GM21447 (cell line): ENCODE results near the gene CLEC4G.
"Not testable (repeated sequence)": the region's sequence is repeated elsewhere in the genome, so short reads cannot be mapped to it uniquely, and the experiment has no call there.

Experiments used
- ATAC-seq: cut with Tn5 transposase; IDR thresholded peaks from one replicate; pipeline ENCODE4 v1.9.1; 2021; ENCODE audit not compliant: unreplicated experiment

Gene CLEC4G

DNA sequence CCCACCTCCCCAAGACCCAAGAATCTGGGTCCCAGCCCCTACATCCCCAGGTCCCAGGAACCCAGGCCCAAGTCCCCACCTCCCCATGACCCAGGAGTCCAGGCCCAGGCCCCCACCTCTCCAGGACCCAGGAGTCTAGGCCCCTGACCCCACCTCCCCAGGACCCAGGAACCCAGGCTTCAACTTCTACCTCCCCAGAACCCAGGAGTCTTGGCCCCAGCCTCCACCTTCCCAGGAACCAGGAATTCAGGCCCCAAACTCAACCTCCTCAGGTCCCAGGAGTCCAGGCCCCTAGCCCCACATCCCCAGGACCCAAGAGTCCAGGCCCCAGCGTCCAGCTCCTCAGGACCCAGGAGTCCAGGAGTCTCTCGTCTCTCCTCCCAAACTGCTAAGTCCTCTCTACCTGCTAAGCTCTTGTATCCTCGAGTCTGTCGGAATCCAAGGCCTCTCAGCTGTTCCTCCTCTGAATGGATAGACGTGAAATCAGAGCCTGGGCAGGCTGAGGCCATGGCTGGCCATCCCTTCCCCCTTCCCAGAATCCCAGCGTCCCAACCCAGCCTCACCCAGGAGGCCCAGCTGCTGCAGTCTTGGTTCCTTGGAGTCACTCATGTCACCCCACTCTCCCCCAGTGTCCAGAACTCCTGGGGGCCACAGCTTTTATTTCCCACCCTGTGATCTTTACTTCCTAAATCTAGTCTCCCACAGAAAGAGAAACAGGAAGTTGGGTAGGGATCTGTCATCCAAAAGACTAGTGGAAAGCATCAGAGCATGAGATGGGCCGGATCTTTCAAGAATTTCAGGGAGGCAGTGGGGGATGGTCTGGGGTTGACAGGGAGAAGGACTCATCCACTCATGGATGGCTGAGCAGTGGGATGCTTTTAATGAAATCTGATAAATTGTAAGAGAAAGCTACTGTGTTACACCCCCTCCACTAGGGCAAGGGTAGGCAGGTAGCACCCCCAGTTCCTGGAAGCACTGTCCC is 15.3 kb upstream of the CLEC4G start, which contains the start of gene CD209:
TSS of gene CD209 (minus strand) at position 632 of the 982 bp plus-strand sequence. CDS start at position 609, 23 bp downstream.
- no peak for ATAC-seq

DNA sequence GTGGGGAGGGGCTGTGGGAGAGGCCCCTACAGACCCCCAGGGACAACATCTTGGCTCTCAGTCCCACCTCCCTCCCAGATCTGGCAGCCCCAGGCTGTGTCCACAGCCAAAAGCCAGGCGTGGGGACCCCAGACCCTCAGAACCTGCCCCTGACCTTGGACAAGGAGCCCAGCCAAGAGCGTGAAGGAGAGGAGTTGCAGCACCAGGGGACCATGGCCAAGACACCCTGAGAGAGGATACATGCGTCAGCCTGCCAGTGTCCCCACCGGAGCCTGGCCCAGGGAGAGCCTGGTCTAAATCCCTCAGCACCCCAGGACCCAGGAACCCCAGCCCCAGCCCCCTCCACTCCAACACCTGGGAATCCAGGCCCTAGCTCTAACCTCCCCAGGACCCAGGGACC is 14.4 kb upstream of the CLEC4G start:
- not testable (repeated sequence) for ATAC-seq

DNA sequence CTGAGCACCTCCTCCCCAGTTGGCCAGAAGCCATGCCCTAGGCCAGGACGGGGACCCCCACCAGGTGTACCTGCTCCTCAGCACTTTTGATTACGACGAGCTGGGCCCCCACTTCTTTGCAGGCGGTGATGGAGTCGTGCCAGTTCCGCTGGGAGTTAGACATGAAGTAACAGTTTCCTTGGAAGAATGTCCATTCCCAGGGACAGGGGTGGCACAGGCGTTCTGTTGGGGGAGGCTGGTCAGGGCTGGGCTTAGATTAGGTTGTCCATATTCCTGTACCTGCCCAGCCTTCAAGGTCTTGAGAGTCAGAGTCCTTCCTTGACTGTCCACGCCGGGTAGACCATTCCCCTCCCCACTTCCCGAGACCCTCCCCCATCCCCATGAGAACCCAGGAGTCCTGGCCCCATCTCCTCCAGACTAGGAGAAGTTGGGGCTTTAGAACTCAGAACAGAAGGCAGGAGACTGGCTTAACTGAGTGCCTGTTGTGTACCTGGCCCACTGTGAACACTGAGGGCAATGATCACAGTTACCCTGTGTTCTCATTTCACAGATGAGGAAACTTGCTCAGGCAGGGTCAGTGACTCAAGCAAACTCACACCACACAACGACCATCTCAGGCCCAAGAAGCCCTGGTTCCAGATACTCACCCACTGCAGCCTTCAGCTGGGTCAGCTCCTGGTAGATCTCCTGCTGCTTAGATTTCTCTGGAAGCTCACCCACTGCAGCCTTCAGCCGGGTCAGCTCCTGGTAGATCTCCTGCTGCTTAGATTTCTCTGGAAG is 13.2 kb upstream of the CLEC4G start:
- no peak for ATAC-seq

DNA sequence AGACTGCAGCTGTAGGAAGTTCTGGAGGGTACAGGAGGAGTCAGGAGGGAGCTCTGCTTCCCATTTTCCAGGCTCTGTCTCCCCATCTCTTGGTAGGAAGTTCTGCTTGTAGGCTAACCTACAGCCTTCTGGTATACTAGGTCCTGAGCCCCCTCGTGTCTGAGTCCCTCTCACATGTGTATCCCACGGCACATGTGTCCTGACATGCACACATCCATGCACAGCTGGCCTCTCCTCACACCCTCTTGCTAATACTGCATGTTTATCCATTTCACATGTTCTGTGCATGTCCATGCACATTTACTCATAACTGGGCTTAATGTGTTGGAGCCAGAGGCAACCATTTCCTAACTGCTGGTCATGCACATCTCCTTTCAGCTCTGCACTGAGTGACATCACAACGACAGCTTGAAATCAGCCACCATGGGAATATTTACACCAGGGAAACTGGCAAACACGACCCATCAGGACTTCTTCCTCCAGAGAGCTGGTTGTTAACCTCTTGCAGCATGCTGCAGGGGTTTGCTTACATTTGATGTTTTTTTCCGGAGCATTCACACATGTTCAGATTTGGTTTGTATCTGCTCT is 12.4 kb upstream of the CLEC4G start:
- ATAC-seq: no peak

DNA sequence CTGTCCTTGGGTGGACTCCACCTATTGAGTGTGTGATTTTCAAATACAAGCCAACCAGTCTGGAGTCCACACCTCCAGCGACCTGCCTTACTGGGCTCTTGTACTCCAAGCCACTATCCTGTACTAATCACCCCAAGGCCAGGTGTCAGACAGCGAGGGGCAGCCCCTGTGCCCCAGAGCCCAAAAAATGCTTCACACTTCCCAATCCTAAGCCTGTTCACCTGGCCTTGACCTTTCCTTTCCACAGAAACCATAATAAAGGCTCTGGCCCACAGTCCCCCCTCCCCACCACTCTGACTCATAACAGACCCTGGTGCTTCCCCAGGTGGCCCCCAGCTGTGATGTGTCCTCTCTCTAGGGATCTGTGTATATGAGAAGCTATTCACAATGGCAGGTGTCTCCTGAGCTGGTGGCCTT is 11.5 kb upstream of the CLEC4G start:
- ATAC-seq: peak; percentile 72

DNA sequence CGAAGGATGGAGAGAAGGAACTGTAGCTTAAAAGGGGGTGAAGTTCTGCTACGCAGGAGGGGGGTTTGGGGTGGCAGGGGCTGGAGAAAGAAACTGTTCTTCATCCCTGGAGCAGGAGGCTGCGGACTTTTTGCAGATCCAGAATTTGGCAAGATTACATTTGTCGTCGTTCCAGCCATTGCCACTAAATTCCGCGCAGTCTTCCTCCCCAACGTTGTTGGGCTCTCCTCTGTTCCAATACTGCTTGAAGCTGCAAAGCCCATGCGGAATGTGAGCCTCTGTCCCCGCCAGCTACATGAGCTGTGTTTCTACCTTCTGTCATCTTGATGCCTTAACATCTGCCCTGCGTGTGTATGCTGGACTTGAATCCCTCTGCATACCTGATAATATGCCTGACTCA is 11.1 kb upstream of the CLEC4G start:
- no peak for ATAC-seq

DNA sequence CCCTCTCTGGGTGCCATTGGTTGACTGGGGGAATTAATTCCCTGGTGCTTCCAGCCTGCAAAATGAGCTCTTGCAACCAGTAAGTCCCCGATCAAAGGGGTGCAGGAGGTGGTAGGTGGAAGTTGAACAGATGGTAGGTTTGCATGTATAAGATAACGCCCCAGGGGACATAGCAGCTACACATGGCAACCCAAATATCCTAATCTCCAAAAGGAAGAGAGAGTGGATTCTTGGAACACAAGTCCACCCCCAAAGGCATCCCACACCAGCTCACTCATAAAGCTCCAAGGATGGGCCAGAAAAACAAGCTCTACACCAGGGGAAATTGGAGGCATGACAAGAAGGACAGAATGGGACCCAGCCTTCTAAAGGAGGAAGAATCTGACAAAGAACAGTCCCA is 10.7 kb upstream of the CLEC4G start:
- no peak for ATAC-seq

DNA sequence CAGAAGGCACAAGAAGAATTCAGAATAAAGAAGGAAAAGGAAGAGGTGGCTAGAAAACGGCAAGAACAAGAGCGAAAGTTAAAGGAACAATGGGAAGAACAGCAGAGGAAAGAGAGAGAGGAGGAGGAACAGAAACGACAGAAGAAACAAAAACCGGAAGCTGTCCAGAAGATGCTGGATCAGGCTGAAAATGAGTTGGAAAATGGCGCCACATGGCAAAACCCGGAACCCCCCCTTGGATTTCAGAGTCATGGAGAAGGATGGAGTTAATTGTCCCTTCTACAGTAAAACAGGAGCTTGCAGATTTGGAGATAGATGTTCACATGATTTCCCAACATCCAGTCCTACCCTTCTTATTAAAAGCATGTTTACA is 8.8 kb upstream of the CLEC4G start:
- ATAC-seq: no peak

DNA sequence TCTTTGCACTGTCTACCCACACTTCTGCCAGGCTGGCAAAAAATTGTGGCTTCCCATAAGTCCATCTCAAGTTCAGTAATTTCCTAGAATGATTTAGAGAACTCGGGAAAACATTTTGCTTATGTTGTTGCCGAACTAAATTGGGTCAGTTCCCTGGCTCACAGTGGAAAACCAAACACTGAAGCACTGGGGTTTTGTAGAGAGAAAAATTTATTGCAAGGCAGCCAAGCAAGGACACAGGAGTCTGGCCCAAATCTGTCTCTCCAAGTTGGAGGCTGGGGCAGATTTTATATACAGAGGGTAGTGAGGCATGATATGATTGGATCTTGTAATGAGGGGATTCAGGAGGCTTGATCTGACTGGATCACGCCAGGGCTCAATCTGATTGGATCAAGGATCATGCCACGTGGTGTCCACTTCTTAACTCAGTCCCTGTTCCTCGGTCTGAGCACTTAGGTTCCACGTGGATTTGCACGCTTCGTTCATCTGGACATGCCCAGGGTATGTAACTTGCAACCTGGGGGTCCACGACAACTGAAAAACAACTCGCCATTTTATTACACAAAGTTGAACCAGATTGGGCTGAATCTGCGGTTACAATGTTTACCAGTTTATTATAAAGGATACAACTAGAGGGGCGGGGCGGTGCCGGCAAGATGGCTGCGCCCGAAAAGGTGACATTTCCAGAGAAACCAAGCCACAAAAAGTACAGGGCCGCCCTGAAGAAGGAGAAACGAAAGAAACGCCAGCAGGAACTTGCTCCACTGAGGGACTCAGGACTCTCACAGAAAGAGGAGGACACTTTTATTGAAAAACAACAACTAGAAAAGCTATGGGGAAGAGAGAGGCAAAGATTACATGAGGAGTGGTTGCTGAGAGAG is 8.1 kb upstream of the CLEC4G start:
- no peak for ATAC-seq

DNA sequence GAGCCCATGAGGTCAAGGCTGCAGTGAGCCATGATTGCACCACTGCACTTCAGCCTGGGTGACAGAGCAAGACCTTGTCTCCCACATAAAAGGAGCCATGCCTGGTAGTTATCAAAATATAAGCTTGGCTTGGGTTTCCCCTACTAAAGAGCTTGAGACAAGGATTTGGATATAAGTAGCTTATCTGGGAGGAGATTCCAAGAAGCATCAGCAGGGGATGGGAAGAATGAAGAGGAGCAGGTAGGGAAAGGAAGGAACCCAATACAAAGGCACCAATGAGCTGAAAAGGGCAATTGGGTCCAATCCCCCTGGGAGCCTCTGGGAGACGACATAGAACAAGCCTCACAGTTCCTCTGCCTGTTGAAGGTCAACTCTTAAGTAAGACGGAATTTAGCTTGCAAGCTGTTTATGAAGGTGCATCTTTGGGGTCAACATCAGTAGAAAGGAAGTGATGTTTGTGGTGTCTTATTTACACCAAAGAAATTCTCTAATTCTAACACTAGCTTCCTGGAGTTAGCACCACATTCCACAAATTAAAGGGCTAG is 7.4 kb upstream of the CLEC4G start:
- no peak for ATAC-seq

DNA sequence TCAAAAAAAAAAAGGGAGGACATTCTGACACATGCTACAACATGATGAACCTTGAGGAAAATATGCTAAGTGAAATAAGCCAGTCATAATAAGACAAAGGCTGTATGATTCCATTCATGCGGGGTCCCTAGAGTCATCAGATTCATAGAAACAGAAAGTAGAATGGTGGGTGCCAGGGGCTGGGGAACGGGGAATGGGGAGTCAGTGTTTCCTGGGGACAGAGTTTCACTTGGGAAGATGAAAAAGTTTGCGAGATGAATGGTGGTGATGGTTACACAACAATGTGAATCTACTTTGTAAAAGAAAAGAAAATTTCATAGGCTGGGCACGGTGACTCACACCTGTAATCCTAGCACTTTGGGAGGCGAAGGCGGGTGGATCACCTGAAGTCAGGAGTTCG is 6.1 kb upstream of the CLEC4G start:
- ATAC-seq: no peak

DNA sequence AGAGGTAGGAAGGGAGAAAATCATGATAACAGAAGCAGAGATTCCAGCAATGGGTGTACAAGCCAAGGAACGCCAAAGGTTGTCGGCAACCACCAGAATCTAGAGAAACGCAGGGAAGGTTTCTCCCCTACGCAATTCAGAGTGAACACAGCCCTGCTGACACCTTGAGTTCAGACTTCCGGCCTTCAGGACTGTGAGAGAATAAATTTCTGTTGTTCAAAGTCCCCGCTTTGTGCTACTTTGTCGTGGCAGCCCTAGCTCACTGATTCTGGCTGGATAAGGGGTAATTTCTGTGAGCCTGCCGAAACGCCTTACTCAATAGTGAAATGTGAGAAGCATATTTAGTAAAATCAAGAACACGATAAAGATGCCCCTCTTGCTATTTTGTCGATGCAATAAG is 5.3 kb upstream of the CLEC4G start:
- no peak for ATAC-seq

DNA sequence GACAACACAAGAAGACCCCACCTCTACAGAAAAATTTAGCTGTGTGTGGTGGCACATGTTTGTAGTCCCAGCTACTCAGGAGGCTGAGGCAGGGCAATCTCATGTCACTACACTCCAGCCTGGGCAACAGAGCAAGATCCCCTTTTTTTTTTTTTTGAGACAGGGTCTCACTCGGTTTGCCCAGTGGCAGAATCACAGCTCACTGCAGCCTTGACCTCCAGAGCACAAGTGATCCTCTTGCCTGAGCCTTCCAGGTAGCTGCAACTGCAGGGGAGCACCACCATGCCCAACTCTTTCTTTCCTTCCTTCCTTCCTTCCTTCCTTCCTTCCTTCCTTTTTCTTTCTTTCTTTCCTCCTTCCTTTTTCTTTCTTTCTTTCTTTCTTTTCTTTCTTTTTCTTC is 4.2 kb upstream of the CLEC4G start:
- ATAC-seq: no peak

DNA sequence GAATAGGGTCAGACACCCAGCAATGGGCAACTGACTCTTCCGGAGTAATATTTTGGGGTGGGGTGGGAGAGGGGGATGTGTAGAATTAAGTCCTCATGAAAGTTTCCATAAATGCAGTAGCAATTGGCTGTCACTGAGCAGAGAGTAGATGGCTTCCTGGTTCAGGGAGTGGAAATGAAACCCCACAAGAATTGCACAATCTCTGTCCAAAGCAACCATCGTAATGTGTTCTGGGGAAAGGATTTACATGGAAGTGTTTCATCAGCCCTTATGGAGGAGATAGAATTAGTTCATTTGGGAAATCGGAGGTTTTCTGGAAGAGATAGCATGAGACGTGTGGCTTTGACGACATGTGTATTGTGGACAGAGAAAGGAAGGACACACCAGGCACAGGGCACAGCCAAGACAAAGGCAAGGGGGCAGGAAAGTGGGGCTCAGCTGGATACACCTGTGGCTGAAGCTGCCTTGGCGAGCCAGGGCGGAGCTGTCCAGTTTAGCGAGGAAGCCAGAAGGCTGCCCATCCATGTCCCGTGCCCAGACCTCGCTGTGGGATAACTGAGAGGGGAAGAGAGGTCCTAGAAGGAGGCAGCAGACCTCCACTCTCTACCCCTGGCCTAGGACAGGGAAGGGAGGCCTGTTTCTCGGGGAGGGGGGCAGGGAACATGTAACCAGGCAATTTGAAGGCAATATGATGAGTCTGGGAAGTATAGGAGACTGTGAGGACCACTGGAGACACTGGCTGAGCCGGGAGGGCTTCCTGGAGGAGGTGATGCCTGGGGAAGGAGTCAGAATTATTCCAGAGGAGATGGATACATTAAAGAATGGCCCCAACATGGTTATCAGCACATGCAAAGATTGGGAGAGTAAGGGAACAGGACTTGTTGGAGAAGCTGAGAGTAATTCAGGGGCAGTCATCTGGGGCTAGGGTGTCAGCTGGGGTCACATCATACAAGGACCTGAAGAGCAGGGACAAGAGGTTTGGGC is 2.6 kb upstream of the CLEC4G start:
- ATAC-seq: no peak

DNA sequence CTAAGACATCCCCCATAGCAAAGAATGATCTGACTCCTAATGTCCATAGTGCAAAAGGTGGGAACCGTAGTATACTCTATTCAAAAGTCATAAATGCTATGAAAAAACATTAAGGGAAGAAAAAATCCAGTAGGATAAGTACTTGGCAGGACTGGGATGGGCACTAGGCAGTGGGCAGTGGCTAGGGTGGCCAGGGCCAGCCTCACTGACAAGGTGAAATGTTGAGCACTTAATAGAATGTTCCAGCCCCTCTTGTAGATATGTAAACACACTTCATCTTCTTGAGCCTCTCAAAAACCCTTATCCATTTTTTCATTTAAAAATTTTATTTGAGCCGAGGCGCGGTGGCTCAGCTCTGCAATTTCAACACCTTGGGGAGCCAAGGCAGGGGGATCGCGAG is 1.5 kb upstream of the CLEC4G start:
- ATAC-seq: no peak

DNA sequence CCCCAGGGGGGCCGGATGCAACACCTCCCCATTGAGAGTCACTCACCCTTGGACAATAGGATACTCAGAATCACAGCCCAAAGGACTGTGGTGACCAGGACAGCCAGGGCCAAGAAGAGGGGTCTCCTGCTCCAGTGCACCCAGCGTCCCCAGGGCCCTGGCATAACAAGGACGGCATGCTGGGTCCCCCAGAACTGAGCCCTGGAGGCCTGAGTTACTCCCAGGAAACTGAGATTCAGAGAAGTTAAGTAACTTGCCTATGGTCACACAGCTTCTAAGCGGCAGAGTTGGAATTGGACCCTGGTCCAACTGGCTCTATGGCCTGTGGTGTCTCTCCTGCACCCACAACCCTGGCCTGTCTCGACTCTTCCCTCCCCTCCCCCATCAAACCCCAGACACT is 295 bp downstream of the CLEC4G start:
- ATAC-seq: no peak

DNA sequence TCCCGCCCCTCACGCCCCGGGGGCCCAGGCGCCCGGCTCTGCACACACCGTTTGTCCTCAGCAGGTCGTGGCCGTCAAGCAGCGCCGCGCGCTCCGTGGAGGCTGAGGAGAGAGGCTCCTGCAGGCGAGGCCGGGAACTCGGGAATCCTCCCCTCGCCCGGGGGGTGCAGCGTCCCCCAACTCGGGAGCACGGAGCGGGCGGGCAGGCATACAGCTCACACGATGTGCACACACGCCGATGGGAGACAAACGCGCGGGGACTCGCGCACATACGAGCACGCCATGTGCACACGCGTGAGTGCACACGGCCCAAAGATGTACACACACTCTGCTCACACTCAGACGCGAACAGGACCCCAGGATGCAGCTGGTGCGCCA is 703 bp downstream of the CLEC4G start:
- no peak for ATAC-seq

DNA sequence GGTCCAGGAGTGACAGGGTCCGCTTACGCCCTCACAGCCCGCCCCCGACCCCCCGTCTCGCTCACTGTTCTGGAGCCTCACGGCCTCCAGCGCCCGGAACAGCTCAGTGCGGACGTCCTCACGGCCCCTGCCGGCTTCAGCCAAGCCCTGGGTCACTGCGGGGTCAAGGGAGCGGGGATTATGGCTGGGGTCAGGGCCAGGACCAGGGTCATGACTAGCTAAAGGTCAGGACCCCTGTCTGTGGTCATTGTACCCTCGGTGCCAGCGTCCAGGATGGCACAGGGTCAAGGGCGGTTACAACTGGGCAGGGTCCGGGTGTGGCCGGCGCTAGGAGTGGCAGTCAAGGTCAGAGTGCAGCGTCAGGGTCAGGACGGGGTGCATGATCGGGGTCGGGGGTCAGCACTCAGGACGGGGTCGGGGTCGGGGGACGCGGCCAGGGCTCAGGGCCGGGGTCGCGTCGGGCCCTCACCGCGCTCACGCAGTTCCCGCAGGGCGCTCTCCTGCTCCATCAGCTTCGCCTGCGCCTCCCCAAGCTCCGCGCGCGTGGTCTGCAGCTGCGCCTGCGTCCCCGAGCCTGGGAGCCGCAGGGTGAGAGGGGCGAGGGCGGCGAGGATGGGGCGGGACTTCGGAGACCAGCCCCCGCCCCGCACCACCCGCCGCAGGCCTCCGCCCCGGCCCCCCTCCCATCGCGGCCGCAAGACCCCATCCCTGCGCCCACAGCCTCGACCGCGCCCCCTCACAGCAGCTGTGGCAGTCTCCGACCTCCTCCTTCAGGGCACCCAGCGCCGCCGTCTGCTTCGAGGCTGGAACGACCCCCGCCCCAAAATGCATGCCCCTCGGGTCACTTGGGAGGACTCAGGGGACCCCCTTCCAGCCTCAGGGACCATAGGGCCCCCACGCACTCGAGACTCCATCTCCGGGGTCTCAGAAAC is 1.4 kb downstream of the CLEC4G start:
- no peak for ATAC-seq
